Measurements from ENCODE around the gene SPSB4. TPM values are rescaled to one million over a fixed set of nuclear protein-coding genes. Genes with fewer than 3 reads are reported as not detected.

Gene SPSB4
- total and polyA plus RNA-seq, 2 donors (not counting 3 experiments of a cell fraction or from before 2014, with no cell fraction given), result 0.06 to 0.22 TPM

DNA sequence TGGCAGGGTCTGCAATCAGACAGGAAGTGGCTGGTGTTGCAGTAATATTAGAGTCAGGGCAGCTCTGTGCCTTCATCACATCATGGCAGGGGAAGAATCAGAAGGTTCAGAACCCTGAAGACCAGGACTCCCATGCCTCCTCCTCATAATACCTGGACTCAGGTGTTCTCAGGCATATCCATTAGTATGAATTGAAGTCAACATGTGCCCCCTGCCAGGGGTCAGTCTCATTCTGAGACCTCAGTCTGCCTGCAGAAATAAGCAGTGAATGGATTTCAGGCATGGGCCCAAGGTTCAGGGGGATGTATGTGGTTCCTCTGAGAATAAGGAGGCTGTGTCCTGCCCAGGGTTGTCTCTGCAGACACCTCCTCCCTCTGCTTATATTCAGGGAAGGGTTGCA is 74.2 kb downstream of the SPSB4 start:
- POLR2A ChIA-PET, result no interaction called here
- intact Hi-C loops (cut with micrococcal nuclease) (no loop called here), dilution Hi-C loops (cut with MboI; ENCODE audit: extremely low pct_ligation_motif_present, low sequenced_read_pairs) (no loop called here)
- Histone ChIP-seq H3K4me3 (replicated peaks in 1 of 3; ENCODE audit: insufficient read depth in 1 of 3, low read depth in 1 of 3, low read length in 3 of 3) (no peak overlapping the region), H3K27me3 (ENCODE audit: control insufficient read depth in 2 of 2, insufficient read depth in 2 of 2, low read length in 2 of 2) (no peaks in the 10 kb centered on the region), H2AFZ (ENCODE audit: low read depth, low read length) (no peak overlapping the region), H3K36me3 (ENCODE audit: control insufficient read depth in 2 of 2, extremely low read depth in 1 of 2, insufficient read depth in 2 of 2, low read length in 2 of 2) (no peaks in the 10 kb centered on the region), H3K4me2 (ENCODE audit: insufficient read depth, low read length) (no peak overlapping the region), H3K9me1 (replicated peaks; ENCODE audit: control insufficient read depth, extremely low read depth, insufficient read depth, low read length) (no peaks in the 10 kb centered on the region), H4K20me1 (replicated peaks; ENCODE audit: control insufficient read depth, extremely low read depth, insufficient read depth, low read length) (no peaks in the 10 kb centered on the region), H3K9me3 (replicated peaks; ENCODE audit: control insufficient read depth, insufficient read depth, low read length) (no peaks in the 10 kb centered on the region), H3K79me2 (ENCODE audit: control insufficient read depth, insufficient read depth, low read length) (no peaks in the 10 kb centered on the region), H3K27ac (ENCODE audit: insufficient read depth, low read depth, low read length) (no peak overlapping the region), H3K4me1 (ENCODE audit: control insufficient read depth, extremely low read depth, insufficient read depth, low read length) (no peaks in the 10 kb centered on the region), H3K9ac (replicated peaks; ENCODE audit: extremely low read depth, insufficient read depth, low read length) (no peak overlapping the region)
- TF ChIP-seq JUN (IDR thresholded peaks at IDR 0.05; ENCODE audit: borderline replicate concordance, insufficient read depth, insufficient read length, low read depth) (no peak), POLR2AphosphoS5 (IDR thresholded peaks at IDR 0.05; ENCODE audit: insufficient read depth, low read depth, low read length) (no peak), EZH2 (IDR thresholded peaks at IDR 0.05; ENCODE audit: borderline replicate concordance, low read depth, low read length, severe bottlenecking) (no peak), POLR2A (IDR thresholded peaks at IDR 0.05; ENCODE audit: low read depth, low read length) (no peak), FOS (IDR thresholded peaks at IDR 0.05; ENCODE audit: borderline replicate concordance, insufficient read depth, low read length) (no peak), GATA2 (IDR thresholded peaks at IDR 0.05; ENCODE audit: insufficient read depth, insufficient read length, low read depth, low read length) (no peak)
- TF ChIP-seq, protein P1, sequence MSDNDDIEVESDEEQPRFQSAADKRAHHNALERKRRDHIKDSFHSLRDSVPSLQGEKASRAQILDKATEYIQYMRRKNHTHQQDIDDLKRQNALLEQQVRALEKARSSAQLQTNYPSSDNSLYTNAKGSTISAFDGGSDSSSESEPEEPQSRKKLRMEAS (IDR thresholded peaks at IDR 0.05; ENCODE audit: insufficient read depth, insufficient read length), result no peak
- TF ChIP-seq, protein P2, sequence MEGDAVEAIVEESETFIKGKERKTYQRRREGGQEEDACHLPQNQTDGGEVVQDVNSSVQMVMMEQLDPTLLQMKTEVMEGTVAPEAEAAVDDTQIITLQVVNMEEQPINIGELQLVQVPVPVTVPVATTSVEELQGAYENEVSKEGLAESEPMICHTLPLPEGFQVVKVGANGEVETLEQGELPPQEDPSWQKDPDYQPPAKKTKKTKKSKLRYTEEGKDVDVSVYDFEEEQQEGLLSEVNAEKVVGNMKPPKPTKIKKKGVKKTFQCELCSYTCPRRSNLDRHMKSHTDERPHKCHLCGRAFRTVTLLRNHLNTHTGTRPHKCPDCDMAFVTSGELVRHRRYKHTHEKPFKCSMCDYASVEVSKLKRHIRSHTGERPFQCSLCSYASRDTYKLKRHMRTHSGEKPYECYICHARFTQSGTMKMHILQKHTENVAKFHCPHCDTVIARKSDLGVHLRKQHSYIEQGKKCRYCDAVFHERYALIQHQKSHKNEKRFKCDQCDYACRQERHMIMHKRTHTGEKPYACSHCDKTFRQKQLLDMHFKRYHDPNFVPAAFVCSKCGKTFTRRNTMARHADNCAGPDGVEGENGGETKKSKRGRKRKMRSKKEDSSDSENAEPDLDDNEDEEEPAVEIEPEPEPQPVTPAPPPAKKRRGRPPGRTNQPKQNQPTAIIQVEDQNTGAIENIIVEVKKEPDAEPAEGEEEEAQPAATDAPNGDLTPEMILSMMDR (IDR thresholded peaks at IDR 0.05; ENCODE audit: extremely low read depth in 1 of 2, insufficient read depth in 1 of 2, low read depth in 1 of 2, low read length in 2 of 2), result no peak
- no peak for FAIRE-seq
- BruUV-seq (replicated peaks), result no TSS peak
- no peak for DNase-seq (ENCODE audit: low read depth, low spot score)
- CTCF ChIA-PET, result no interaction called here
